ENCODE results near the gene ZNF366.

ZNF366 gene

DNA sequence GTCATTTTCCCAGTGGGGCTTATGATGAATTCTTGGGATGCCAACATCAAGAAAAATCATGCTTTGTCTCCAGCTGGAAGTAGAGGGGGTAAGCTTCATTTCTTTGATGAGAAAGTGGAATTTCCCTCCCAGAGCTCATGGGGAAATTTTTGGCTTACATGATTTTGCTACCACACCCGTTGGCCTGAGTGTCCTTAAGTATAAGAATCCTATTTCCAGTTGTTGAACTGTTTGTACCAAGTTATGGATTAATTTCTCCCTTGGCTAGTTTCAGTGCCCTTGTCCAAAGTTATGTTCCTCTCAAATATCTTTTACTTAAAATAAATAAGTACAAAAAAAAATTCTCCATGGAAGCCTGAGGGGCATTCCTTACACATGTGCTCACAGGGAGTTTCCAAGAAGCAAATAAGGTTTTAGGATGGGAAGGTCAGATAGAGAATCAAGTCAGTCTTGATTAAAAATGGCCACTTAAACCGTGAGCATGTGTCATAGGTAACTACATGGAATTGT lies 104.8 kb downstream of the ZNF366 start:
- no peak for DNase-seq

DNA sequence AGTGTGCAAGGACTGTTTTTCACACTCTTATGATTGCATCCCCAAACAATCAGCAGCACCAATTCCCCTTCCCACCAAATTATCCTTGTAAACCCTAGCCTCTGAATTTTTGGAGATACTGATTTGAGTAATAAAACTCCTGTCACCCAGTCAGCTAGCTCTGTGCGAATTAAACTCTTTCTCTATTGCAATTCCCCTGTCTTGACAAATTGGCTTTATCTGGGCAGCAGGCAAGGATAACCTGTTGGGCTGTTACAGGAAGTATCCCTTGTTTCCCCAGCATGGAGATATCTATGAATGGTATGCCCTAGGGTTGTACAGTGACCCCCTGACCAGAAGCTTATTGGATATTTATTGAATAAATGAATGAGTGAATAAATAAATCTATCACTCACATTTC lies 106.3 kb downstream of the ZNF366 start:
- no peak for DNase-seq

DNA sequence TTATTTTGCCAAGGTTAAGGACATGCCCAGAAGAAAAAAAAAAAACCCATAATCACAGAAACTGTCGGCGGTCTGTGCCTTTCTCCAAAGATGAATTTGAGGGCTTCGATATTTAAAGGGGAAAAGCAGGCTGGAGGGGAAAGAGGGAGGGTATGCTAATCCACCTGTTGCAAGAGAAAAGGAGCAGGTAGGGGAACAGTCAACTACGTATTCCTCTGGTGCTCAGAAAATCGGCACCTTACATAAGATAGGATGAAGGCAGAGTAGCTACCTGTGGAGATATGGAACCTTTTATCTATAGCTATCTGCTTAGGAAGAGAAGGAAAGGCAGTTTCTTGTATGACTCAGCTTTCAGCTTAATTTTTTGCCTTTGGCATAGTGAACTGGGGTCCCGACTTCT lies 109.4 kb downstream of the ZNF366 start:
- DNase-seq, result no peak

DNA sequence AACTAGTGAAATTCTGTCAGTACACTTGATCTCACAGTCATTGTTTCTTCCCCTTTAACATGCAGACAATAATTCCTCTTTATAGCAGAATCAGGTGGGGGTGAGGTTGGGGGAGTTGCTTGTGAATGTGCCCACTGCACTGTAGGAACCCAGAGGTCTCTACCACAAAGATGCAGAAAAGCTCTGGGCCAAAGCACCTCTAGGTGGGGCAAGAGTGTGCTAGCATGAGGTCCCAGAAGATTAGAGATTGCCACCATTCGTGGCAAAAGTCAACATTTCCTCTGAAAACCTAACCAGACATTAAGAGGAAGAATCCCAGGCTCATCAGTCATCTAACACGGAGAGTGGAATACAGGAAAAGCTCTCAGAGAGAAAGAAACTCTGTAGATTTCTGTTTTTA lies 112.5 kb downstream of the ZNF366 start:
- no peak for DNase-seq

DNA sequence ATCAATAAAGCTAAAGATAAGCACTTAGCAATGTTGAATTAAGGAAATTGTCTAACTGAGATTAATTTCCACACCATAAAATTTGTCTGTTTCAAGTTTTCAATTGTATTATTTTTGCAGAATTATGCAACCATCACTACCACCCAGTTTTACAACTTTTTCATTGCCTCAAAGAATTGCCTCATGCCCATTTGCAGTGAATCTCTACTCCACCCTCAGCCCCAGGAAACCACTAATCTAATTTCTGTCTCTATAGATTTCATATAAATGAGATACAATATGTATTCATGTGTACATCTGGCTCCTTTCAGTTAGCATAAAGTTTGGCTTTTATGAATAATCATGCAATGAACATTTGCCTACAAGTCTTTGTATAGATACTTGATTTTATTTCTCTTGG lies 114.2 kb downstream of the ZNF366 start:
- DNase-seq, result no peak

Data from activated CD4-positive, alpha-beta T cell treated with anti-CD3 and anti-CD28 coated beads, Interleukin-2, amount 50 U/mL, for 4 hours (primary cell).